ENCODE results near the gene WFDC9.
"Not testable (repeated sequence)": the region's sequence is repeated elsewhere in the genome, so short reads cannot be mapped to it uniquely, and the experiment has no call there.

WFDC9 gene

GRCh38 chr20:45589725-45590124, 41.4 kb downstream of the WFDC9 start:
- no peak for DNase-seq

- no peak for DNase-seq
Measured at GRCh38 chr20:45588800-45589199, 42.3 kb downstream of the WFDC9 start.

- DNase-seq = not testable (repeated sequence)
Measured at GRCh38 chr20:45585986-45586385, 45.1 kb downstream of the WFDC9 start.

- DNase-seq = not testable (repeated sequence)
Measured at GRCh38 chr20:45584294-45584693, 46.8 kb downstream of the WFDC9 start.

DNA sequence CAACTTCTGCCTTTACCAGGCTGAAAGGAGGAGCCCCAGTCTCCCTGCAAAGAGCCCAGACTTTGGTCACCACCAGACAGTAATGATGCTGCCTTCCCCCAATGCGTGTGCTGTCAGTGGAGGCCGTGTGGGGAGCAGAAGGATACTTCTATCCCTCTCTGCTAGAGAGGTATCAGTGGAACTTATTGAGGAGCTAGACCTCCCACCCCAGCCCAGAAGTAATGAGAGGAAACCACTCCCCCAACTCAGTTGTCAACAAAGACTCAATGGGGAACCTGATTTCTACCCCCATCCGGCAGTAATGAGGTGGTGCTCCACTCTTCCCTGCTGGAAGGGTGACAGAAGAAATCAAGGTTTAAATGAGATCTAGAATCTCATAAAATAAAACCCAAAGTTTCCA, 47.6 kb downstream of the WFDC9 start:
- DNase-seq = no peak

- DNase-seq = no peak
Measured at GRCh38 chr20:45581702-45582101, 49.4 kb downstream of the WFDC9 start.

- DNase-seq = no peak
Measured at GRCh38 chr20:45579184-45579583, 51.9 kb downstream of the WFDC9 start, which contains the start of gene WFDC8. Gene WFDC8, minus strand, starts transcription at chr20:45579284. Its CDS starts 37 bp downstream, at chr20:45579247.

GRCh38 chr20:45578231-45578630, 52.9 kb downstream of the WFDC9 start:
- DNase-seq = no peak

GRCh38 chr20:45576995-45577394, 54.1 kb downstream of the WFDC9 start:
- DNase-seq = no peak

GRCh38 chr20:45575931-45576330, 55.2 kb downstream of the WFDC9 start:
- DNase-seq = no peak

DNA sequence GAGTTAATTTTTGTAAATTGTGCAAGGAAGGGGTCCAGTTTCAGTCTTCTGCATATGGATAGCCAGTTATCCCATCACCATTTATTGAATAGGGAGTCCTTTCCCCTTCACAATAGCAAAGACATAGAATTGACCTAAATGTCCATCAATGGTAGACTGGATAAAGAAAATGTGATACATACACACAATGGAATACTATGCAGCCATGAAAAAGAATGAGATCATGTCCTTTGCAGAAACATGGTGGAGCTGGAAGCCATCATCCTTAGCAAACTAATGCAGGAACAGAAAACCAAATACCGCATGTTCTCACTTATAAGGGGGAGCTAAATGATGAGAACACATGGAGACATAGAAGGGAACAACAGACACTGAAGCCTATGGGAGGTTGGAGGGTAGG, 61.4 kb downstream of the WFDC9 start:
- not testable (repeated sequence) for DNase-seq

DNA sequence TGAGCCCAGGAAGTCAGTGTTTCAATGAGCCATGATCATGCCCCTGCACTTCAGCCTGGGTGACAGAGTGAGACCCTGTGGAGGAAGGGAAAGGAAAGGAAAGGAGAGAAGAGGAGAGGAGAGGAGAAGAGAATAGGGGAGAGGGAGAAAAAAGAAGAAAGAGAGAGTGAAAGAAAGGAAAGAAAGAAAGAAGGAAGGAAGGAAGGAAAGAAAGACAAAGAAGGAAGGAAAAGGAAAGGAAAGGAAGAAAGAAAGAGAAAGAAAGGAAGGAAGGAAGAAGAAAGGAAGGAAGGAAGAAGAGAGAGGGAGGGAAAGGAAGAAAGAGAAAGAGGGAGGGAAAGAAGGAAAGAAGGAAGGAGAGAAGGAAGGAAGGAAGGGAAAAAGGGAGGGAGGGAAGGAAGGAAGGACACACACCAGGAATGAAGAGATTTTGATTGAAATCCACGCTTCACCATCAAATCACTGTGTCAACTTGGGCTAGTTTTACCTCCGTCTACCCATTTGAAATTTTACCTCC, 66.3 kb downstream of the WFDC9 start:
- DNase-seq = no peak

Measured in CD4-positive, alpha-beta T cell treated with Interleukin-10 for 1 hour (primary cell).